ENCODE data around the gene DNAJC8.

DNA sequence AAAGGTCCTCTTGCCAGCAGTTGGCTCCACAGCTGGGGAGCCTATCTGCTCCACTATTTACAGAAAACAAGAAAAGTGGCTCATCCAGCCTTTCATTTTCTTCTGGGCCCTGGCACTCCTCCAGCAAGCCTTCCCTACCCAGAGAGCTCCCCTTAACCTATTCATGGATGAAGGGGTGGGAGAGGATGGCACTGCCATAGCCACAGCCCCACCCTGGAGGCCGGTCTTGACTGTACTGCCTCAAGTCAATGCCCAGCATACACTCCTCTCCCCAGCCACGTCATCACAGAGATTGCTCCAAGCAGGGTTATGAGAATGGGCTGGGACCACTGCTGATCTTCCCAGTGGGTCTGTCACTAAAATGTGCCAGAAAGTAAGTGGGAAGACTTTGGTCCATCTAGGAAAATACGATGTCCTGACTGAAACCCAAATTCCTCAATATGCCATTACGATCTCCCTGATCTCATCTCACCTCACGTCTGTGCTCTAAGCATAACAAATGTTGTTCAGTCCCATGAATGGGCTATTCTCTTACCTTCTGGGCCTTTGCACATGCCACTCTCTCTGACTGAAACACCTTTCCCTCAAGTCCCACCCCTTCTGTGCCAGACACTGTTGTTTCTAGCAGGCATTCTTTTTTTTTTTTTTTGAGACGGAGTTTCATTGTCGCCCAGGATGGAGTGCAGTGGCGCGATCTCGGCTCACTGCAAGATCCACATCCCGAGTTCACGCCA lies 35.0 kb downstream of the DNAJC8 start:
- TF ChIP-seq CTCF (IDR thresholded peaks at IDR 0.05) = no peak
- no peak for TF ChIP-seq POLR2A (IDR thresholded peaks at IDR 0.05)
- no peak for TF ChIP-seq POLR2AphosphoS5 (IDR thresholded peaks at IDR 0.05; ENCODE audit: insufficient read depth in 1 of 2, low read depth in 1 of 2)

All from vagina (tissue), 2 donors.